ENCODE data around the gene FNDC4.

DNA sequence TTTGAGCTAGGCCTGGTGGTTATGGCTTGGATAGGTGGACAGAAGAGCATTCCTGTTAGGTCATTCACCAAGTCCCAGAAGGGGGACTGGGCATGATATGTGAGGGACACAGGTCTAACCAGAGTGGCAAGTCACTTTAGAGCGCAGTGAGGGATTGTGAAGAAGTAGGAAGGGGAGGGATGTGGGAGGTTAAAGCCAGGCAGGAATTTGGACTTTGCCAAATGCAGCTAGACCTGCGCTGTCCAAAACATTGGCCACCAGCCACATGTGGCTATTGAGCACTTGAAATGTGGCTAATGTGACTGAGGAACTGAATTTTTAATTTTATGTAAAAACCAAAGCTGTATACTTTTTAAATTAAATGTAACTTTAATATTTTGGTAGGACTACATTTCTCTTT lies 25.3 kb upstream of the FNDC4 start:
- TF ChIP-seq, protein P1, sequence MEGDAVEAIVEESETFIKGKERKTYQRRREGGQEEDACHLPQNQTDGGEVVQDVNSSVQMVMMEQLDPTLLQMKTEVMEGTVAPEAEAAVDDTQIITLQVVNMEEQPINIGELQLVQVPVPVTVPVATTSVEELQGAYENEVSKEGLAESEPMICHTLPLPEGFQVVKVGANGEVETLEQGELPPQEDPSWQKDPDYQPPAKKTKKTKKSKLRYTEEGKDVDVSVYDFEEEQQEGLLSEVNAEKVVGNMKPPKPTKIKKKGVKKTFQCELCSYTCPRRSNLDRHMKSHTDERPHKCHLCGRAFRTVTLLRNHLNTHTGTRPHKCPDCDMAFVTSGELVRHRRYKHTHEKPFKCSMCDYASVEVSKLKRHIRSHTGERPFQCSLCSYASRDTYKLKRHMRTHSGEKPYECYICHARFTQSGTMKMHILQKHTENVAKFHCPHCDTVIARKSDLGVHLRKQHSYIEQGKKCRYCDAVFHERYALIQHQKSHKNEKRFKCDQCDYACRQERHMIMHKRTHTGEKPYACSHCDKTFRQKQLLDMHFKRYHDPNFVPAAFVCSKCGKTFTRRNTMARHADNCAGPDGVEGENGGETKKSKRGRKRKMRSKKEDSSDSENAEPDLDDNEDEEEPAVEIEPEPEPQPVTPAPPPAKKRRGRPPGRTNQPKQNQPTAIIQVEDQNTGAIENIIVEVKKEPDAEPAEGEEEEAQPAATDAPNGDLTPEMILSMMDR (IDR thresholded peaks at IDR 0.05): no peak
- TF ChIP-seq POLR2A (IDR thresholded peaks at IDR 0.05; ENCODE audit: low read depth): no peak
- no peak for TF ChIP-seq POLR2AphosphoS5 (IDR thresholded peaks at IDR 0.05)
- no peak for TF ChIP-seq EP300 (IDR thresholded peaks at IDR 0.05)
